ENCODE data around the gene CDRT4. TPM values are rescaled to one million over a fixed set of nuclear protein-coding genes. Genes with fewer than 3 reads are reported as not detected.

CDRT4 gene
- total RNA-seq, 2 experiments from 2014 or later = 1.5 to 2.7 TPM

GRCh38 chr17:15403276-15403939 is 64.0 kb downstream of the CDRT4 start:
- H3K9me3 Mint-ChIP-seq = no peaks in the 10 kb centered on the region
- H3K36me3 Mint-ChIP-seq (ENCODE audit: low read depth) = no peaks in the 10 kb centered on the region
- H3K4me1 Mint-ChIP-seq = no peaks in the 10 kb centered on the region
- ChIA-PET CTCF (no interaction called here), POLR2A (no interaction called here)
- H3K4me3 Mint-ChIP-seq = no peak overlapping the region
- no peak overlapping the region for H3K27ac Mint-ChIP-seq
- DNase-seq = no peak
- H3K27me3 Mint-ChIP-seq = peaks cover 3% of the 10 kb centered on the region

GRCh38 chr17:15399443-15399842 is 68.0 kb downstream of the CDRT4 start:
- DNase-seq = no peak
- H3K4me3 Mint-ChIP-seq = no peak overlapping the region
- POLR2A ChIA-PET = no interaction called here
- CTCF ChIA-PET = no interaction called here
- H3K9me3 Mint-ChIP-seq = no peaks in the 10 kb centered on the region
- H3K27ac Mint-ChIP-seq = no peak overlapping the region
- no peaks in the 10 kb centered on the region for H3K36me3 Mint-ChIP-seq (ENCODE audit: low read depth)
- no peaks in the 10 kb centered on the region for H3K4me1 Mint-ChIP-seq
- peaks cover 8% of the 10 kb centered on the region for H3K27me3 Mint-ChIP-seq

GRCh38 chr17:15398736-15399331 is 68.6 kb downstream of the CDRT4 start:
- Mint-ChIP-seq H3K4me1 (no peaks in the 10 kb centered on the region), H3K9me3 (no peaks in the 10 kb centered on the region), H3K27me3 (peaks cover 8% of the 10 kb centered on the region), H3K27ac (no peak overlapping the region), H3K4me3 (no peak overlapping the region), H3K36me3 (ENCODE audit: low read depth) (no peaks in the 10 kb centered on the region)
- DNase-seq = no peak
- ChIA-PET POLR2A (no interaction called here), CTCF (no interaction called here)

GRCh38 chr17:15398291-15398690 is 69.1 kb downstream of the CDRT4 start:
- Mint-ChIP-seq H3K27me3 (peaks cover 8% of the 10 kb centered on the region), H3K27ac (no peak overlapping the region), H3K4me1 (no peaks in the 10 kb centered on the region), H3K9me3 (no peaks in the 10 kb centered on the region), H3K4me3 (no peak overlapping the region), H3K36me3 (ENCODE audit: low read depth) (no peaks in the 10 kb centered on the region)
- ChIA-PET POLR2A (no interaction called here), CTCF (no interaction called here)
- DNase-seq = no peak

GRCh38 chr17:15397620-15398019 is 69.8 kb downstream of the CDRT4 start:
- Mint-ChIP-seq H3K9me3 (no peaks in the 10 kb centered on the region), H3K4me3 (no peak overlapping the region), H3K4me1 (no peaks in the 10 kb centered on the region), H3K27me3 (peaks cover 8% of the 10 kb centered on the region), H3K27ac (no peak overlapping the region), H3K36me3 (ENCODE audit: low read depth) (no peaks in the 10 kb centered on the region)
- ChIA-PET CTCF (no interaction called here), POLR2A (no interaction called here)
- DNase-seq = no peak

GRCh38 chr17:15395091-15395490 is 72.3 kb downstream of the CDRT4 start:
- Mint-ChIP-seq H3K27me3 (peaks cover 8% of the 10 kb centered on the region), H3K4me3 (no peak overlapping the region), H3K36me3 (ENCODE audit: low read depth) (no peaks in the 10 kb centered on the region), H3K27ac (no peak overlapping the region), H3K9me3 (no peaks in the 10 kb centered on the region), H3K4me1 (no peaks in the 10 kb centered on the region)
- DNase-seq = no peak
- ChIA-PET CTCF (no interaction called here), POLR2A (no interaction called here)

GRCh38 chr17:15393414-15393813 is 74.0 kb downstream of the CDRT4 start:
- ChIA-PET CTCF (no interaction called here), POLR2A (no interaction called here)
- no peaks in the 10 kb centered on the region for H3K36me3 Mint-ChIP-seq (ENCODE audit: low read depth)
- H3K4me3 Mint-ChIP-seq = no peak overlapping the region
- H3K27me3 Mint-ChIP-seq = peaks cover 4% of the 10 kb centered on the region
- no peaks in the 10 kb centered on the region for H3K4me1 Mint-ChIP-seq
- H3K9me3 Mint-ChIP-seq = no peaks in the 10 kb centered on the region
- no peak for DNase-seq
- no peak overlapping the region for H3K27ac Mint-ChIP-seq

- POLR2A ChIA-PET = no interaction called here
- H3K9me3 Mint-ChIP-seq = no peaks in the 10 kb centered on the region
- no peaks in the 10 kb centered on the region for H3K4me1 Mint-ChIP-seq
- CTCF ChIA-PET = no interaction called here
- no peak overlapping the region for H3K27ac Mint-ChIP-seq
- H3K4me3 Mint-ChIP-seq = no peak overlapping the region
- no peaks in the 10 kb centered on the region for H3K27me3 Mint-ChIP-seq
- no peaks in the 10 kb centered on the region for H3K36me3 Mint-ChIP-seq (ENCODE audit: low read depth)
- DNase-seq = no peak
Measured at GRCh38 chr17:15392326-15392741, 75.1 kb downstream of the CDRT4 start.

- POLR2A ChIA-PET = no interaction called here
- H3K27ac Mint-ChIP-seq = no peak overlapping the region
- no peaks in the 10 kb centered on the region for H3K9me3 Mint-ChIP-seq
- no peaks in the 10 kb centered on the region for H3K36me3 Mint-ChIP-seq (ENCODE audit: low read depth)
- H3K4me1 Mint-ChIP-seq = no peaks in the 10 kb centered on the region
- no peak overlapping the region for H3K4me3 Mint-ChIP-seq
- CTCF ChIA-PET = no interaction called here
- no peak for DNase-seq
- peaks cover 8% of the 10 kb centered on the region for H3K27me3 Mint-ChIP-seq
Measured at GRCh38 chr17:15388356-15389041, 78.9 kb downstream of the CDRT4 start.

- ChIA-PET POLR2A (no interaction called here), CTCF (no interaction called here)
- H3K27ac Mint-ChIP-seq = no peak overlapping the region
- no peaks in the 10 kb centered on the region for H3K9me3 Mint-ChIP-seq
- no peak for DNase-seq
- H3K4me1 Mint-ChIP-seq = no peaks in the 10 kb centered on the region
- no peak overlapping the region for H3K4me3 Mint-ChIP-seq
- H3K36me3 Mint-ChIP-seq (ENCODE audit: low read depth) = no peaks in the 10 kb centered on the region
- H3K27me3 Mint-ChIP-seq = peaks cover 8% of the 10 kb centered on the region
Measured at GRCh38 chr17:15386083-15386482, 81.3 kb downstream of the CDRT4 start.

Other genes with a start within 250 kb of the CDRT4 start
- not detected for gene PMP22, start 202.3 kb downstream of the CDRT4 start, total RNA-seq
- not detected for gene TEKT3, start 126.0 kb downstream of the CDRT4 start, total RNA-seq
- 1 to 10 TPM; 5.0 to 7.0 TPM for gene TVP23C, start 95.9 kb upstream of the CDRT4 start, total RNA-seq
- gene FBXW10B, start 152.1 kb upstream of the CDRT4 start, total RNA-seq = under 1 TPM; 0.44 to 0.60 TPM
- gene TRIM16, start 216.7 kb upstream of the CDRT4 start, total RNA-seq = 1 to 10 TPM; 7.2 to 8.7 TPM
- gene ZNF286A, start 232.1 kb upstream of the CDRT4 start, total RNA-seq = 10 to 100 TPM; 18.0 to 21.2 TPM

Measured in activated CD4-positive, alpha-beta T cell treated with anti-CD3 and anti-CD28 coated beads, Interleukin-2, amount 10 ng/mL, durations not matched to agents 7 days and 5 days (primary cell).